ENCODE data around the gene MCF2L2.

GRCh38 chr3:183410280-183410679 is 18.1 kb downstream of the MCF2L2 start:
- TF ChIP-seq CTCF (IDR thresholded peaks at IDR 0.05; ENCODE audit: poor library complexity, severe bottlenecking) (no peak), EP300 (conservative IDR thresholded peaks at IDR 0.05; ENCODE audit: poor library complexity, severe bottlenecking) (no peak), EZH2 (IDR thresholded peaks at IDR 0.05; ENCODE audit: borderline replicate concordance, insufficient read depth, low read length, poor library complexity, severe bottlenecking) (no peak), REST (IDR thresholded peaks at IDR 0.05; ENCODE audit: borderline replicate concordance) (no peak), MXI1 (conservative IDR thresholded peaks at IDR 0.05; ENCODE audit: poor library complexity, severe bottlenecking) (no peak), POLR2AphosphoS5 (IDR thresholded peaks at IDR 0.05) (no peak), TAF1 (IDR thresholded peaks at IDR 0.05; ENCODE audit: low read depth) (no peak), RAD21 (conservative IDR thresholded peaks at IDR 0.05) (no peak), SMC3 (conservative IDR thresholded peaks at IDR 0.05; ENCODE audit: poor library complexity) (no peak)
